Smooth muscle cell (in vitro differentiated cells): ENCODE data around the gene ZNF335. TPM values are rescaled to one million over a fixed set of nuclear protein-coding genes. Genes with fewer than 3 reads are reported as not detected.
"Not testable (repeated sequence)": the region's sequence is repeated elsewhere in the genome, so short reads cannot be mapped to it uniquely, and the experiment has no call there.

Experiments used
- DNase-seq: peaks from one replicate; lab custom pipeline; 2025; ENCODE audit not compliant: unreplicated experiment; lab: John Stamatoyannopoulos, UW
- H2AFZ ChIP-seq: fragments of 200-600 bp; sonication (generic); 2 replicates; pipeline ENCODE4 v1.6.0; 2016; ENCODE audit warnings: antibody characterized with exemption, low read depth, mild to moderate bottlenecking
- H3F3A ChIP-seq: fragments of 200-600 bp; sonication (generic); 2 replicates; pipeline ENCODE4 v1.6.0; 2017; ENCODE audit warnings: antibody characterized with exemption, low read depth
- H3K27ac ChIP-seq: fragments of 200-600 bp; sonication (generic); 2 replicates; pipeline ENCODE4 v1.5.1; 2016; ENCODE audit warnings: low read depth, mild to moderate bottlenecking
- H3K27me3 ChIP-seq: fragments of 200-600 bp; sonication (generic); 2 replicates; pipeline ENCODE4 v1.6.1; 2016; ENCODE audit warnings: low read depth, mild to moderate bottlenecking
- H3K36me3 ChIP-seq: fragments of 200-600 bp; sonication (generic); 2 replicates; pipeline ENCODE4 v1.5.1; 2016; ENCODE audit warnings: low read depth
- H3K4me1 ChIP-seq: fragments of 200-600 bp; sonication (generic); 2 replicates; pipeline ENCODE4 v1.5.1; 2016; ENCODE audit warnings: low read depth
- H3K4me2 ChIP-seq: fragments of 200-600 bp; sonication (generic); 2 replicates; pipeline ENCODE4 v1.6.0; 2016; ENCODE audit warnings: mild to moderate bottlenecking
- H3K4me3 ChIP-seq: fragments of 200-600 bp; sonication (generic); 2 replicates; pipeline ENCODE4 v1.5.1; 2016; ENCODE audit warnings: mild to moderate bottlenecking
- H3K79me2 ChIP-seq: fragments of 200-600 bp; sonication (generic); 2 replicates; pipeline ENCODE4 v1.6.0; 2016; ENCODE audit warnings: low read depth, mild to moderate bottlenecking
- H3K9ac ChIP-seq: fragments of 200-600 bp; sonication (generic); 2 replicates; pipeline ENCODE4 v1.6.0; 2016; ENCODE audit warnings: low read depth
- H3K9me3 ChIP-seq: fragments of 200-600 bp; sonication (generic); replicated peaks from 2 replicates; pipeline ENCODE4 v1.5.1; 2016; ENCODE audit warnings: low read depth
- H4K20me1 ChIP-seq: fragments of 200-600 bp; sonication (generic); 2 replicates; pipeline ENCODE4 v1.6.0; 2016; ENCODE audit warnings: low read depth
- CTCF ChIP-seq: fragments of 200-600 bp; sonication (generic); IDR thresholded peaks from 2 replicates; pipeline ENCODE4 v1.5.1; 2017; ENCODE audit warnings: borderline replicate concordance, mild to moderate bottlenecking, antibody characterized with exemption; ENCODE audit not compliant: insufficient read depth, poor library complexity, severe bottlenecking
- WGBS: methylation state at CpG from one replicate; pipeline ENCODE4 v1.1.7; 2016; ENCODE audit warnings: low lambda C conversion rate; 5-methylcytosine and 5-hydroxymethylcytosine counted together
- polyA plus RNA-seq: library from polyadenylated mRNA; unstranded; fragments of >200 nt; fragmentation: Nextera tagmentation; extraction: Ambion mirVana; gene quantifications from 2 replicates; pipeline ENCODE4 v1.2.1, GENCODE V29; 2016
- total RNA-seq: library from RNA; depleted of rRNA; stranded (reverse); fragments of >200 nt; gene quantifications from 2 replicates; pipeline ENCODE4 v1.2.3, GENCODE V29; 2014

Gene ZNF335
- total and polyA plus RNA-seq, 2 experiments from 2014 or later = 11.2 to 14.2 TPM

- Histone ChIP-seq H3K4me2 (no peak overlapping the region), H3K4me3 (no peak overlapping the region), H3K27me3 (no peaks in the 10 kb centered on the region), H4K20me1 (no peaks in the 10 kb centered on the region), H3K27ac (no peak overlapping the region), H3K9ac (no peak overlapping the region), H3K9me3 (no peaks in the 10 kb centered on the region), H3K36me3 (no peaks in the 10 kb centered on the region), H3K4me1 (no peaks in the 10 kb centered on the region), H3K79me2 (no peaks in the 10 kb centered on the region), H2AFZ (no peak overlapping the region), H3F3A (no peaks in the 10 kb centered on the region)
- no peak for DNase-seq
- no peak for TF ChIP-seq CTCF
- 78% methylated on average over 9 of the region's 9 CpGs for WGBS
These were observed 22.9 kb upstream of the ZNF335 start for GRCh38 chr20:45994761-45995493.

- H3K4me3 ChIP-seq = no peak overlapping the region
- H3K36me3 ChIP-seq = no peaks in the 10 kb centered on the region
- peak overlapping the region; percentile 81 for H3K27ac ChIP-seq
- H2AFZ ChIP-seq = no peak overlapping the region
- no peak overlapping the region for H3K4me2 ChIP-seq
- no peaks in the 10 kb centered on the region for H3K27me3 ChIP-seq
- no peak for TF ChIP-seq CTCF
- no peaks in the 10 kb centered on the region for H3K79me2 ChIP-seq
- H4K20me1 ChIP-seq = no peaks in the 10 kb centered on the region
- no peaks in the 10 kb centered on the region for H3K4me1 ChIP-seq
- H3F3A ChIP-seq = no peaks in the 10 kb centered on the region
- WGBS = 35% methylated on average over 11 of the region's 12 CpGs
- no peak overlapping the region for H3K9ac ChIP-seq
- DNase-seq = no peak
- no peaks in the 10 kb centered on the region for H3K9me3 ChIP-seq
These were observed 21.4 kb upstream of the ZNF335 start for GRCh38 chr20:45993197-45993951.

- Histone ChIP-seq H3K27ac (no peak overlapping the region), H3K4me3 (no peak overlapping the region), H2AFZ (no peak overlapping the region), H3K4me1 (no peaks in the 10 kb centered on the region), H3K79me2 (no peaks in the 10 kb centered on the region), H3K36me3 (no peaks in the 10 kb centered on the region), H3K27me3 (no peaks in the 10 kb centered on the region), H3F3A (no peaks in the 10 kb centered on the region), H4K20me1 (no peaks in the 10 kb centered on the region), H3K4me2 (no peak overlapping the region), H3K9ac (no peak overlapping the region), H3K9me3 (no peaks in the 10 kb centered on the region)
- no peak for TF ChIP-seq CTCF
- 79% methylated on average over 3 of the region's 3 CpGs for WGBS
- DNase-seq = no peak
These were observed 19.6 kb upstream of the ZNF335 start for GRCh38 chr20:45991616-45992015.

GRCh38 chr20:45988830-45989229, 16.8 kb upstream of the ZNF335 start:
- not testable (repeated sequence) for H4K20me1 ChIP-seq, H3K27me3 ChIP-seq, H3K27ac ChIP-seq, H3K4me2 ChIP-seq, H3K9ac ChIP-seq, H3F3A ChIP-seq, H3K9me3 ChIP-seq, DNase-seq, H3K4me1 ChIP-seq, H3K36me3 ChIP-seq, H3K4me3 ChIP-seq, H2AFZ ChIP-seq, H3K79me2 ChIP-seq
- 90% methylated on average over 6 of the region's 6 CpGs for WGBS
